ENCODE measurements around the gene PIP5K1B. TPM values are rescaled to one million over a fixed set of nuclear protein-coding genes. Genes with fewer than 3 reads are reported as not detected.

The PIP5K1B gene
- total RNA-seq, 6 experiments from 2014 or later, result not detected

- TF ChIP-seq CTCF (IDR thresholded peaks at IDR 0.05), result no peak
Observed at GRCh38 chr9:68769852-68770251, 64.8 kb downstream of the PIP5K1B start.

DNA sequence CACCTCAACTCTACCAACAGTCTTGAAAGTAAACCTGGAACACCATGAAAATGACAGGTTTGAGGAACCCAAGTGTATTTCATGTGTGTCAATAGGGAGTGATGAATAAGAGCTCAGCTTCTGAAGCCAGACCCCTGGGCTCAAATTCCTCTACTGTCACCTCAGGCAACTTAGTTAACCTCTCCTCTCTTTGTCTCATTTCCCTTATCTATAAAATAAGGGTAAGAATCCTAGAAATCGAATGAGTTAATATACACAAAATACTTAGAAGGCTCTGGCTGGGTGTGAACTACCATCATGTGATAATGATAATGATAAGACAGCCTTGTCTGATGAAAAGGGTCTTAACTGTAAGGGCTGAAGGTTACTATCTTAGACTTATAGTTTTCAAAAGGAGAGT, 66.3 kb downstream of the PIP5K1B start:
- H3K36me3 Mint-ChIP-seq (ENCODE audit: low read depth), result no peaks in the 10 kb centered on the region
- no peaks in the 10 kb centered on the region for H3K9me3 Mint-ChIP-seq
- DNase-seq, result no peak
- peaks cover 9% of the 10 kb centered on the region for H3K27me3 Mint-ChIP-seq (ENCODE audit: insufficient read depth)
- TF ChIP-seq CTCF (IDR thresholded peaks at IDR 0.05), result no peak
- H3K4me1 Mint-ChIP-seq (ENCODE audit: low read depth), result no peaks in the 10 kb centered on the region
- H3K27ac Mint-ChIP-seq, result no peak overlapping the region
- no peak overlapping the region for H3K4me3 Mint-ChIP-seq

More at GRCh38 chr9:68769852-68770251, 64.8 kb downstream of the PIP5K1B start:
- Mint-ChIP-seq H3K4me3 (no peak overlapping the region), H3K36me3 (ENCODE audit: low read depth) (no peaks in the 10 kb centered on the region), H3K27ac (no peak overlapping the region), H3K27me3 (ENCODE audit: insufficient read depth) (peaks cover 7% of the 10 kb centered on the region), H3K4me1 (ENCODE audit: low read depth) (no peaks in the 10 kb centered on the region), H3K9me3 (no peaks in the 10 kb centered on the region)
- DNase-seq, result no peak

DNA sequence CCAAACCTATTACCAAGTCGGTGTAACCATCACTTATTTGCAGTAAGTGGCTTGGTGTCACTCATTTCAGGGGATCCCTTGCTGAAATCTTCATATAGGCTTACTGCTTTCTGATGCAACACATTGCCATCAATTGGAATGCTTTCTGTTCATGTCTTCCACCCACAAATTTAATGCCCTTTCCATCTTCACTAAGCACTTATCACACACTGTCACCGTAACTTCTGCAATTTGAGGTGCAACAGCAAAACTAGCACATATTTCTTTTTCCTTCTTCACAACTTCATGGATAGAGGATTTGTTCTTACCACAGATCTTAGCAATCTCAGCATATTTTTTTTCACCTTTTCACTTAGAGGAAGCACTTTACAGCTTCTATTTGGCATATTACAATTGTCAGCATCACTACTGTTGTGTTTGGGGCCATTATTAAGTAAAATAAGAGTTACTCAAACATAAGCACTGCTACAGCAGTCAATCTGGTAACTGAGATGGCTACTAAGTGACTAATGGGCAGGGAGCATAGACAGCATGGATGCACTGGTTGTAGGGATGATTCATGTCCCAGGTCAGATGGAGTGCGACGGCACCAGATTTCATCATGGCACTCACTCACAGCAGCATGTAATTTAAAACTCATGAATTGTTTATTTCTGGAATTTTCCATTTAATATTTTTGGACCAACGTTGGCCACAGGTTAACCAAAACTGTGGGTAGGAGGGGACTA, 70.1 kb downstream of the PIP5K1B start:
- H3K4me3 Mint-ChIP-seq, result no peak overlapping the region
- H3K27ac Mint-ChIP-seq, result no peak overlapping the region
- H3K27me3 Mint-ChIP-seq (ENCODE audit: insufficient read depth), result peaks cover 9% of the 10 kb centered on the region; the same call in 1 of the 2 replicates
- no peak for TF ChIP-seq CTCF (IDR thresholded peaks at IDR 0.05)
- H3K36me3 Mint-ChIP-seq (ENCODE audit: low read depth), result no peaks in the 10 kb centered on the region
- DNase-seq, result peak; percentile 47
- H3K4me1 Mint-ChIP-seq (ENCODE audit: low read depth), result no peaks in the 10 kb centered on the region
- H3K9me3 Mint-ChIP-seq, result no peaks in the 10 kb centered on the region

GRCh38 chr9:68777070-68777763, 72.2 kb downstream of the PIP5K1B start:
- H3K4me1 Mint-ChIP-seq (ENCODE audit: low read depth), result no peaks in the 10 kb centered on the region
- no peaks in the 10 kb centered on the region for H3K9me3 Mint-ChIP-seq
- H3K27ac Mint-ChIP-seq, result no peak overlapping the region
- no peak overlapping the region for H3K4me3 Mint-ChIP-seq
- H3K27me3 Mint-ChIP-seq (ENCODE audit: insufficient read depth), result 0 out of 2 replicates have a peak, but pooled peaks cover 2% of the 10 kb centered on the region
- TF ChIP-seq CTCF (IDR thresholded peaks at IDR 0.05), result no peak
- DNase-seq, result no peak
- no peaks in the 10 kb centered on the region for H3K36me3 Mint-ChIP-seq (ENCODE audit: low read depth)

DNA sequence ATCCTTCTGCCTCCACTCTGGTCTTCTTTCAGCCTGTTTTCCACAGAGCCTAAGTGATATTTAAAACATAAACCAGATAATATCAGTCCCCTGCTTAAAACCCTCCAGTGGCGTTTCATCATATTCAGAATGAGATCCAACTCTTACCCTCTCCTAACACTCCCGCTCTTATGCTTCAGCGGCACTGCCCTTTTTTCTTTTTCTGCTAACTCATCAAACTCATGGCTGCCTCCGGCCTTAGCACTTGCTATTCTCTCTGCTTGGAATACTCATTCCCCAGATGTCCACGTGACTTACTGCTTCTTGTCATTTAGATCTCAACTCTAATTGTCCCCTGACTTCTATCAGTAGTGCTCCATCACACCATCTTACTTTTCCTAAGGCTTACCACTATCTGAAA, 73.6 kb downstream of the PIP5K1B start:
- Mint-ChIP-seq H3K27ac (no peak overlapping the region), H3K36me3 (ENCODE audit: low read depth) (no peaks in the 10 kb centered on the region), H3K27me3 (ENCODE audit: insufficient read depth) (0 out of 2 replicates have a peak, but pooled peaks cover 2% of the 10 kb centered on the region)

More for the DNA sequence above, 73.6 kb downstream of the PIP5K1B start:
- TF ChIP-seq CTCF (IDR thresholded peaks at IDR 0.05), result no peak
- Mint-ChIP-seq H3K4me1 (ENCODE audit: low read depth) (no peaks in the 10 kb centered on the region), H3K9me3 (no peaks in the 10 kb centered on the region), H3K4me3 (no peak overlapping the region)
- DNase-seq, result no peak

Measured in HFFc6 (cell line).